ENCODE results near the gene KATNA1.
"Not testable (repeated sequence)": the region's sequence is repeated elsewhere in the genome, so short reads cannot be mapped to it uniquely, and the experiment has no call there.

KATNA1 gene

DNA sequence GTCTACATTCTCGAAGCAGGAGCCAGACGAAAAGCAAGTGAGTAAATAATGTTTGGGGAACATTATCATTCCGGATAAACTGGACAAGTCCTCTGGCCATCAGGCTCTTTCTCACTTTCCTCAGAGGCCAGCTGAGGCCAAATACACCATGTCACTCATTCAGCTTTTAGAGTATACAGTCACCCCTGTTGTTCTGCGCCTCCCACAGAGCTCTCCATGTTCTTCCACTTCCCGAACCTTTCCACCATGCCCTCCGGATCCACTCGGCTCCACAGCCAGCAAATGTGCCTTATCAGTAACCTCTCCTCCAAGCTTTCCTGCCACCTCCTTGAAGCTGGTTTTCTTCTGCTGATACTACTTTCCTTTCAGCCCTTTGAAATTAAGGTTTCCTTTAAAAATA is 37.7 kb upstream of the KATNA1 start:
- no peak overlapping the region for H3K27ac ChIP-seq
- no peaks in the 10 kb centered on the region for H3K9me3 ChIP-seq
- TF ChIP-seq, protein P1, sequence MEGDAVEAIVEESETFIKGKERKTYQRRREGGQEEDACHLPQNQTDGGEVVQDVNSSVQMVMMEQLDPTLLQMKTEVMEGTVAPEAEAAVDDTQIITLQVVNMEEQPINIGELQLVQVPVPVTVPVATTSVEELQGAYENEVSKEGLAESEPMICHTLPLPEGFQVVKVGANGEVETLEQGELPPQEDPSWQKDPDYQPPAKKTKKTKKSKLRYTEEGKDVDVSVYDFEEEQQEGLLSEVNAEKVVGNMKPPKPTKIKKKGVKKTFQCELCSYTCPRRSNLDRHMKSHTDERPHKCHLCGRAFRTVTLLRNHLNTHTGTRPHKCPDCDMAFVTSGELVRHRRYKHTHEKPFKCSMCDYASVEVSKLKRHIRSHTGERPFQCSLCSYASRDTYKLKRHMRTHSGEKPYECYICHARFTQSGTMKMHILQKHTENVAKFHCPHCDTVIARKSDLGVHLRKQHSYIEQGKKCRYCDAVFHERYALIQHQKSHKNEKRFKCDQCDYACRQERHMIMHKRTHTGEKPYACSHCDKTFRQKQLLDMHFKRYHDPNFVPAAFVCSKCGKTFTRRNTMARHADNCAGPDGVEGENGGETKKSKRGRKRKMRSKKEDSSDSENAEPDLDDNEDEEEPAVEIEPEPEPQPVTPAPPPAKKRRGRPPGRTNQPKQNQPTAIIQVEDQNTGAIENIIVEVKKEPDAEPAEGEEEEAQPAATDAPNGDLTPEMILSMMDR (IDR thresholded peaks at IDR 0.05) = no peak
- intact Hi-C loops (cut with DNase I; ENCODE audit: low total_unique reads) = no loop called here
- H3K4me3 ChIP-seq = no peak overlapping the region
- H3K27me3 ChIP-seq = no peaks in the 10 kb centered on the region
- H3K36me3 ChIP-seq = peaks cover 16 to 51% (median 36%) of the 10 kb centered on the region in 3 donors
- no peak for DNase-seq
- H3K4me1 ChIP-seq = peaks cover 0 to 14% (median 2%) of the 10 kb centered on the region in 4 donors

DNA sequence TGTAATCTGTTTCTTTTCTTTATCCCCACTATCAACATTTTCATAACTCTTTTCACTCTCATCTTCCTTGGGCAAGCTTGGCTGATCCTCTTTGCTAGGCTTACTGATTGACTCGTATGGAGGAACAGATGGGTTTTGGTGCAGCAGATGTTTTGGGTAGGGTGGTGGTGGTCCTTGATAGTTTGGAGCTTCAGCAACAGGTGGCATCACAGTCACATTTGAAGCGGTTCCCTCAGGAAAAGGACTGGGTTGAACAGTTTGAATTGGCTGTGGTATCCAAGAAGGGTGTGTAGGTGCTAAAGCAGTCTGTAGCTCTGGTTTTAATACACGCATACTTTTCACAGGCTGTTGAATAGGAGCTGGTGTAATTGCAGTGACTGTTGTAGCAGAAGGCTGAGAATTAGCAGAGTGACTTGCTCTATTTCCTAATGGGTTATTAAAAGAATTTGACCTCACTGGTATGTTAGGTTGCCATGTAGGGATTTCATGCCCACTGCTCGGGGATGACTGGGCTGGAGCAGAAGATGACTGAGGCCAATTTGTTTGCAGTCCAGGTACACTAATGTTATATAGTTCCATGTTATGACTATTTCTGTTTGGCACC is 34.8 kb upstream of the KATNA1 start:
- no peak overlapping the region for H3K4me3 ChIP-seq

DNA sequence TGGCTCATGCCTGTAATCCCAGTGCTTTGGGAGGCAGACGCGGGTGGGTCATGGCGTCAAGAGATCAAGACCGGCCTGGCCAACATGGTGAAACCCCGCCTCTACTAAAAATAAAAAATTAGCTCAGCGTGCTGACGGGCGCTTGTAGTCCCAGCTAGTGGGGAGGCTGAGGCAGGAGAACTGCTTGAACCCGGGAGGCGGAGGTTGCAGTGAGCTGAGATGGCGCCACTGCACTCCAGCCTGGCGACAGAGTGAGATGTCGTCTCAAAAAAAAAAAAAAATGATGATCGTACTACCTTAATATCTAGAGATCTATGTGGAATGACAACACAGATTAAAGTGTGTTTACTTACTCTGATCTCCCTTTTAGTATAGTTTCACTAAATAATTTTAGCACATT is 33.3 kb upstream of the KATNA1 start:
- intact Hi-C loops (cut with DNase I; ENCODE audit: low total_unique reads) = not testable (repeated sequence)

More for the DNA sequence above, 34.8 kb upstream of the KATNA1 start:
- TF ChIP-seq, protein P1 (IDR thresholded peaks at IDR 0.05) = no peak
- intact Hi-C loops (cut with DNase I; ENCODE audit: low total_unique reads) = no loop called here
- DNase-seq = no peak
- no peak overlapping the region for H3K27ac ChIP-seq
- H3K9me3 ChIP-seq = no peaks in the 10 kb centered on the region
- H3K4me1 ChIP-seq = peaks cover 0 to 18% (median 2%) of the 10 kb centered on the region in 4 donors
- no peaks in the 10 kb centered on the region for H3K27me3 ChIP-seq
- H3K36me3 ChIP-seq = peaks cover 13 to 38% (median 28%) of the 10 kb centered on the region in 3 donors

DNA sequence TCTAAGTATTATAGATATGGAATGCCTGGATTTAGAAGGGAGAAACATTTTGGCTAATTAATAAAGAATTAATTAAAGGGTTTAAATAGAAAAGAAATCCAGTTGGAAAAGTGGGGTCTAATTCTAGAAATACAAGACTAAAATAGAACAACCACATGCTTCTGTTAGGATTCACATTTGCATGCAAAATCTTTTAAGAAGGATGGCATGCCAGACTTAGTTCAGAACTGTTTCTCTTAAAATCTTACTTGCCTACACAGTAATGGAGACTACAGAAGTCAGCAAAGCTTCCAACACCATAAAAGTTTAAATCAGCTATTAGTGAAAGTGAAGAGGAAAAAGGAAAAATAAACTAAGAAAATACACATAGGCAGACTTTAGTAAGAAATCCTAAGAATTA is 32.7 kb upstream of the KATNA1 start:
- Histone ChIP-seq H3K27ac (no peak overlapping the region), H3K36me3 (peaks cover 23 to 43% (median 25%) of the 10 kb centered on the region in 3 donors), H3K9me3 (no peaks in the 10 kb centered on the region), H3K4me1 (peaks cover 0 to 18% (median 2%) of the 10 kb centered on the region in 4 donors), H3K27me3 (no peaks in the 10 kb centered on the region), H3K4me3 (no peak overlapping the region)
- DNase-seq = no peak
- intact Hi-C loops (cut with DNase I; ENCODE audit: low total_unique reads) = no loop called here
- TF ChIP-seq, protein P1 (IDR thresholded peaks at IDR 0.05) = no peak

More for the DNA sequence above, 33.3 kb upstream of the KATNA1 start:
- not testable (repeated sequence) for H3K27me3 ChIP-seq, H3K4me3 ChIP-seq, DNase-seq, H3K9me3 ChIP-seq, H3K27ac ChIP-seq
- Histone ChIP-seq H3K4me1 (peaks cover 0 to 18% (median 2%) of the 10 kb centered on the region in 4 donors), H3K36me3 (peaks cover 17 to 39% (median 26%) of the 10 kb centered on the region in 3 donors)

DNA sequence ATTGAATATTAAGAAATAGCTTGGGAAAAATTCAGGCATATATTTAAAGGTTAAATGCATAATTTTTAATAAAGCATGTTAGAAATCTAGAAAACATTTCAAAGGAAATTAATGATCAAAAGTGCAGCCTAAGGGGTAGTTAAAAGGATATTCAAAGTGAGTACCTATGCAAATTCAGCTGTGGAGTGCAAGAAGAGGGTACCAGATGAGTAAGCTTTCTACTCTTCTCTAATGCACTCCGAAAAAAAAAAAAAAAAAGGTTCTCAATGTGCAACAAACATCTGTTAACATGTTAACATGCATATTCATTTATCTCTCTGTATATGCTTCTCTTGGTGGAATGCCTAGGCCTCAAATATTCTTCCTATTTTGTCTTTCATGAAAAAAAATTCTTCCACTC is 32.0 kb upstream of the KATNA1 start:
- intact Hi-C loops (cut with DNase I; ENCODE audit: low total_unique reads) = no loop called here
- Histone ChIP-seq H3K27me3 (no peaks in the 10 kb centered on the region), H3K4me1 (peaks cover 0 to 18% (median 2%) of the 10 kb centered on the region in 4 donors), H3K4me3 (no peak overlapping the region), H3K36me3 (peaks cover 30 to 50% (median 30%) of the 10 kb centered on the region in 3 donors), H3K9me3 (no peaks in the 10 kb centered on the region), H3K27ac (no peak overlapping the region)
- TF ChIP-seq, protein P1 (IDR thresholded peaks at IDR 0.05) = no peak
- DNase-seq = no peak

DNA sequence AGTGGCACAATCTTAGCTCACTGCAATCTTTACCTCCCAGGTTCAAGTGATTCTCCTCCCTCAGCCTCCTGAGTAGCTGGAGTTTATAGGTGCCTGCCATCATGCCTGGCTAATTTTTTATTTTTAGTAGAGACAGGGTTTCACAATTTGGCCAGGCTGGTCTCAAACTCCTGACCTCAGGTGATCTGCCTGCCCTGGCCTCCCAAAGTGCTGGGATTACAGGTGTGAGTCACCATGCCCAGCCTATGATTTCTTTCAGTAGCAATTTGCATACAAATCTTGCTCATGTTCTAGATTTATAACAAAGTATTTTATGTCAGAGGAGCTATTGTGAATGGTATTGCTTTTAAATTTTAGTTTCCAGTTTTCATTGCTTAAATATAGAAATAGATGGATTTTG is 23.8 kb upstream of the KATNA1 start:
- H3K27me3 ChIP-seq; H3K9me3 ChIP-seq; H3K27ac ChIP-seq; intact Hi-C loops (cut with DNase I; ENCODE audit: low total_unique reads); H3K4me1 ChIP-seq; DNase-seq; H3K4me3 ChIP-seq: not testable (repeated sequence)
- peaks cover 66 to 87% (median 81%) of the 10 kb centered on the region in 3 donors for H3K36me3 ChIP-seq

Measured in tibial artery (tissue), 4 donors.